H9 (cell line): Measurements from ENCODE around the gene CSNK1G1. TPM values are rescaled to one million over a fixed set of nuclear protein-coding genes. Genes with fewer than 3 reads are reported as not detected.
A peak's percentile ranks its signal among the peaks of the same experiment; 100 is the strongest.

Source experiments
- DNase-seq: peaks from one replicate; pipeline ENCODE4 v3.0.0-alpha.2; 2017
- H2AFZ ChIP-seq: one replicate; pipeline ENCODE4 v1.6.1; 2013; ENCODE audit warnings: mild to moderate bottlenecking, low read length, control low read depth, moderate library complexity
- H2AK5ac ChIP-seq: 2 replicates; pipeline ENCODE4 v1.6.1; 2013; ENCODE audit warnings: low read length, control low read depth, mixed read lengths; ENCODE audit not compliant: insufficient read length
- H2BK120ac ChIP-seq: one replicate; pipeline ENCODE4 v1.6.1; 2013; ENCODE audit warnings: low read depth, mild to moderate bottlenecking, low read length, control low read depth, inconsistent platforms; ENCODE audit not compliant: poor library complexity, severe bottlenecking
- H2BK12ac ChIP-seq: 2 replicates; pipeline ENCODE4 v1.6.1; 2013; ENCODE audit warnings: low read length, control low read depth, mixed read lengths, low read depth; ENCODE audit not compliant: insufficient read length
- H2BK15ac ChIP-seq: 2 replicates; pipeline ENCODE4 v1.6.1; 2013; ENCODE audit warnings: low read depth, low read length, control low read depth
- H2BK20ac ChIP-seq: one replicate; pipeline ENCODE4 v1.6.1; 2013; ENCODE audit warnings: low read depth, mild to moderate bottlenecking, low read length, control low read depth, inconsistent platforms; ENCODE audit not compliant: poor library complexity, severe bottlenecking
- H2BK5ac ChIP-seq: 2 replicates; pipeline ENCODE4 v1.6.1; 2013; ENCODE audit warnings: low read length, control low read depth, mixed read lengths; ENCODE audit not compliant: insufficient read length
- H3K14ac ChIP-seq: 2 replicates; pipeline ENCODE4 v1.6.1; 2013; ENCODE audit warnings: low read length, control low read depth; ENCODE audit not compliant: insufficient read depth
- H3K18ac ChIP-seq: 2 replicates; pipeline ENCODE4 v1.6.1; 2013; ENCODE audit warnings: low read depth, mild to moderate bottlenecking, mixed read lengths, low read length, control low read depth; ENCODE audit not compliant: insufficient read length
- H3K23ac ChIP-seq: 2 replicates; pipeline ENCODE4 v1.6.1; 2013; ENCODE audit warnings: low read length, control low read depth, mixed read lengths, low read depth; ENCODE audit not compliant: insufficient read length
- H3K23me2 ChIP-seq: 2 replicates; pipeline ENCODE4 v1.6.1; 2013; ENCODE audit warnings: low read depth, mild to moderate bottlenecking, mixed read lengths, low read length, control low read depth; ENCODE audit not compliant: insufficient read length, poor library complexity, severe bottlenecking
- H3K27ac ChIP-seq: 2 replicates; pipeline ENCODE4 v1.5.1; 2013; ENCODE audit warnings: low read length, control low read depth, mixed read lengths, low read depth; ENCODE audit not compliant: insufficient read length
- H3K27me3 ChIP-seq: 2 replicates; pipeline ENCODE4 v1.6.1; 2013; ENCODE audit warnings: low read length, control low read depth, inconsistent platforms; ENCODE audit not compliant: insufficient read depth
- H3K4ac ChIP-seq: 2 replicates; pipeline ENCODE4 v1.6.1; 2013; ENCODE audit warnings: low read depth, mild to moderate bottlenecking, control low read depth, inconsistent platforms, low read length, moderate library complexity
- H3K4me1 ChIP-seq: 2 replicates; pipeline ENCODE4 v1.6.1; 2013; ENCODE audit warnings: low read length, control low read depth, inconsistent platforms; ENCODE audit not compliant: insufficient read depth
- H3K4me2 ChIP-seq: 2 replicates; pipeline ENCODE4 v1.6.1; 2013; ENCODE audit warnings: low read length, control low read depth, mixed read lengths; ENCODE audit not compliant: insufficient read length, insufficient read depth
- H3K56ac ChIP-seq: 2 replicates; pipeline ENCODE4 v1.6.1; 2013; ENCODE audit warnings: low read depth, mild to moderate bottlenecking, mixed read lengths, low read length, control low read depth; ENCODE audit not compliant: insufficient read length
- H3K79me1 ChIP-seq: 2 replicates; pipeline ENCODE4 v1.6.1; 2013; ENCODE audit warnings: low read depth, mild to moderate bottlenecking, moderate library complexity, low read length, control low read depth, inconsistent platforms; ENCODE audit not compliant: insufficient read depth, poor library complexity, severe bottlenecking
- H3K79me2 ChIP-seq: 2 replicates; pipeline ENCODE4 v1.6.1; 2013; ENCODE audit warnings: low read length, control low read depth, inconsistent platforms; ENCODE audit not compliant: insufficient read depth
- H3K9ac ChIP-seq: 2 replicates; pipeline ENCODE4 v1.6.1; 2013; ENCODE audit warnings: low read length, control low read depth, mixed read lengths; ENCODE audit not compliant: insufficient read length; ENCODE audit errors: extremely low read depth
- H3K9me3 ChIP-seq: one replicate; pipeline ENCODE4 v1.6.1; 2013; ENCODE audit warnings: low read depth, low read length, inconsistent platforms; ENCODE audit not compliant: control insufficient read depth
- H3T11ph ChIP-seq: one replicate; pipeline ENCODE4 v1.6.1; 2013; ENCODE audit warnings: mild to moderate bottlenecking, low read length, control low read depth, inconsistent platforms
- H4K20me1 ChIP-seq: one replicate; pipeline ENCODE4 v1.6.1; 2013; ENCODE audit not compliant: control insufficient read depth, insufficient read length, insufficient read depth
- H4K5ac ChIP-seq: 2 replicates; pipeline ENCODE4 v1.6.1; 2013; ENCODE audit warnings: low read depth, mild to moderate bottlenecking, mixed read lengths, low read length, control low read depth; ENCODE audit not compliant: insufficient read length
- H4K8ac ChIP-seq: replicated peaks from 2 replicates; pipeline ENCODE4 v1.6.1; 2013; ENCODE audit warnings: low read length, control low read depth, mixed read lengths, low read depth; ENCODE audit not compliant: insufficient read length
- H4K91ac ChIP-seq: 2 replicates; pipeline ENCODE4 v1.6.1; 2013; ENCODE audit warnings: low read depth, mild to moderate bottlenecking, moderate library complexity, mixed read lengths, low read length, control low read depth; ENCODE audit not compliant: insufficient read length
- H3K27ac Mint-ChIP-seq, 3 experiments: 2 replicates in 2 of 3; 3 replicates in 1 of 3; pipeline ENCODE4 v1.8.0; 2020 to 2021; ENCODE audit warnings: mixed read lengths in 3 of 3, mild to moderate bottlenecking in 1 of 3, moderate library complexity in 1 of 3
- H3K27me3 Mint-ChIP-seq: 2 replicates; pipeline ENCODE4 v1.8.0; 2021; ENCODE audit warnings: low read depth, mild to moderate bottlenecking, moderate library complexity, mixed read lengths
- H3K36me3 Mint-ChIP-seq, 3 experiments: 2 replicates in 2 of 3; 3 replicates in 1 of 3; pipeline ENCODE4 v1.8.0; 2020 to 2021; ENCODE audit warnings: low read depth in 3 of 3, mixed read lengths in 3 of 3; ENCODE audit not compliant: insufficient read depth in 1 of 3
- H3K4me1 Mint-ChIP-seq, 2 experiments: 2 replicates each; pipeline ENCODE4 v1.8.0; 2020; ENCODE audit warnings: mixed read lengths in 2 of 2
- H3K4me3 Mint-ChIP-seq, 2 experiments: 2 replicates in 1 of 2; 3 replicates in 1 of 2; pipeline ENCODE4 v1.8.0; 2020 to 2021; ENCODE audit warnings: mild to moderate bottlenecking in 2 of 2, mixed read lengths in 2 of 2, moderate library complexity in 1 of 2
- H3K9me3 Mint-ChIP-seq, 2 experiments: 2 replicates in 1 of 2; 3 replicates in 1 of 2; pipeline ENCODE4 v1.8.0; 2020; ENCODE audit warnings: mild to moderate bottlenecking in 2 of 2, mixed read lengths in 2 of 2, moderate library complexity in 1 of 2
- WGBS: extraction: QIAGEN DNeasy Blood & Tissue Kit; methylation state at CpG from one replicate; pipeline ENCODE4 v1.1.7; 2013; ENCODE audit warnings: missing lambda C conversion rate, low lambda C conversion rate, mixed read lengths; ENCODE audit not compliant: insufficient read length; ENCODE audit errors: extremely low coverage; 5-methylcytosine and 5-hydroxymethylcytosine counted together
- total RNA-seq: library from RNA; stranded (reverse); gene quantifications from 2 replicates; pipeline ENCODE4 v1.2.1, GENCODE V29; 2021
- TF ChIP-seq, protein P1 (sequence below): fragments of 200-600 bp; sonication (generic); conservative IDR thresholded peaks from 3 replicates; pipeline ENCODE4 v1.8.0; 2021; ENCODE audit warnings: antibody characterized with exemption, mild to moderate bottlenecking

Gene CSNK1G1
- total RNA-seq, 1 experiment from 2014 or later, result 17.1 TPM

DNA sequence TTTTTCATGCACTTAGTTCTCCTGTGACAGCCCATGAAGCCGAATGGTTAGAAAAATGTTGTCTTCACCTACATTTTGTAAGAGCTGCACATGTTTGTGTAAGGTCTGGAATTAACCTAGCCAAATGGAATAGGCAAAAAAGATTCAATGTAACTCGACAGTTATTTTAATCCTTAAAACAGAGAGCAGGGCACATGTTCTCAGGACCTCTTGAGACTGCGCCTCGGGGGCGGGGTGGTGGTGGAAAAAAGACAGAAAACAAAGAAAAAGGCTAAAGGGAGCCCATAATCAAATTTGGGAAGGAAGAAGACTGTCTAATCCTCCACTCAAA lies 702 bp upstream of the CSNK1G1 start:
- Histone ChIP-seq H3T11ph (no peak overlapping the region), H3K23me2 (peaks cover 5% of the 10 kb centered on the region), H2BK20ac (no peak overlapping the region), H2BK15ac (no peak overlapping the region), H3K4me1 (no peaks in the 10 kb centered on the region), H3K14ac (no peak overlapping the region), H2BK120ac (no peak overlapping the region), H3K23ac (no peak overlapping the region), H2AFZ (no peak overlapping the region), H3K27ac (no peak overlapping the region), H2AK5ac (no peak overlapping the region), H4K91ac (no peak overlapping the region), H4K5ac (no peak overlapping the region), H3K18ac (no peak overlapping the region), H3K9ac (no peak overlapping the region), H3K9me3 (no peaks in the 10 kb centered on the region), H3K4me2 (peak overlapping the region; percentile 98), H4K8ac (no peak overlapping the region), H4K20me1 (no peaks in the 10 kb centered on the region), H3K79me1 (no peaks in the 10 kb centered on the region), H3K56ac (no peak overlapping the region), H3K79me2 (peaks cover 2% of the 10 kb centered on the region; the same call in 1 of the 2 replicates), H3K4ac (no peak overlapping the region), H3K27me3 (no peaks in the 10 kb centered on the region), H2BK12ac (no peak overlapping the region), H2BK5ac (no peak overlapping the region)
- Mint-ChIP-seq H3K4me1 (peaks cover 12% of the 10 kb centered on the region in 2 experiments), H3K4me3 (peak overlapping the region; percentile 94 to 98), H3K36me3 (peaks cover 5 to 10% (median 9%) of the 10 kb centered on the region in 3 experiments; a peak in 4 of 7 replicates), H3K9me3 (no peaks in the 10 kb centered on the region), H3K27ac (peak overlapping the region; percentile 57 to 87 (median 76); a peak in 5 of 7 replicates), H3K27me3 (no peaks in the 10 kb centered on the region)
- no CpG with 5 or more reads among the region's 5 CpGs for WGBS
- DNase-seq, result no peak
- TF ChIP-seq, protein P1, sequence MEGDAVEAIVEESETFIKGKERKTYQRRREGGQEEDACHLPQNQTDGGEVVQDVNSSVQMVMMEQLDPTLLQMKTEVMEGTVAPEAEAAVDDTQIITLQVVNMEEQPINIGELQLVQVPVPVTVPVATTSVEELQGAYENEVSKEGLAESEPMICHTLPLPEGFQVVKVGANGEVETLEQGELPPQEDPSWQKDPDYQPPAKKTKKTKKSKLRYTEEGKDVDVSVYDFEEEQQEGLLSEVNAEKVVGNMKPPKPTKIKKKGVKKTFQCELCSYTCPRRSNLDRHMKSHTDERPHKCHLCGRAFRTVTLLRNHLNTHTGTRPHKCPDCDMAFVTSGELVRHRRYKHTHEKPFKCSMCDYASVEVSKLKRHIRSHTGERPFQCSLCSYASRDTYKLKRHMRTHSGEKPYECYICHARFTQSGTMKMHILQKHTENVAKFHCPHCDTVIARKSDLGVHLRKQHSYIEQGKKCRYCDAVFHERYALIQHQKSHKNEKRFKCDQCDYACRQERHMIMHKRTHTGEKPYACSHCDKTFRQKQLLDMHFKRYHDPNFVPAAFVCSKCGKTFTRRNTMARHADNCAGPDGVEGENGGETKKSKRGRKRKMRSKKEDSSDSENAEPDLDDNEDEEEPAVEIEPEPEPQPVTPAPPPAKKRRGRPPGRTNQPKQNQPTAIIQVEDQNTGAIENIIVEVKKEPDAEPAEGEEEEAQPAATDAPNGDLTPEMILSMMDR, result no peak
